KG1 (cell line): ENCODE results near the gene MBD2.
A peak's percentile ranks its signal among the peaks of the same experiment; 100 is the strongest.
"Not testable (repeated sequence)": the region's sequence is repeated elsewhere in the genome, so short reads cannot be mapped to it uniquely, and the experiment has no call there.

Experiments
- DNase-seq: peaks from one replicate; lab custom pipeline; 2025; lab: John Stamatoyannopoulos, UW

Gene MBD2

GRCh38 chr18:54149078-54149697 lies 75.3 kb downstream of the MBD2 start:
- no peak for DNase-seq

GRCh38 chr18:54148678-54149077 lies 75.8 kb downstream of the MBD2 start:
- DNase-seq: no peak

GRCh38 chr18:54148151-54148550 lies 76.3 kb downstream of the MBD2 start:
- no peak for DNase-seq

DNA sequence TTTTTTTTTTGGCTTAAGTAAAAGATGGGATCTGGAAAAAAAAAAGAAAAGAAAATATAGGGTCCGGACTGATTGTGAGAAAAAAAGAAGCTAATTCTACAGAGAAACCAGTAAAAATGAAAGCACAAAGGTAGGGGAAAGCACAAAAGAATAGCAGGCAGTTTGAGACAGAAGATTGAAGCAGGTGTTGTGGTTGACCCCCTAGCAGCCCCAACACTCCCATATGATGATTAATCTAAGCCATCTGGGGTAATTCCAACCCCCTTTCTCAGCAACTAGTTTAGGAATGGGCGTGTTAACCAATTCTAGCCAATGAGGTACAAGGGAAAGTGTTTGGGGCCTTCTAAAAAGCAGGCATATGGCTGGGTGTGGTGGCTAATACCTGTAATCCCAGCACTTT lies 77.0 kb downstream of the MBD2 start:
- DNase-seq: no peak

GRCh38 chr18:54141041-54141608 lies 83.3 kb downstream of the MBD2 start:
- DNase-seq: no peak

DNA sequence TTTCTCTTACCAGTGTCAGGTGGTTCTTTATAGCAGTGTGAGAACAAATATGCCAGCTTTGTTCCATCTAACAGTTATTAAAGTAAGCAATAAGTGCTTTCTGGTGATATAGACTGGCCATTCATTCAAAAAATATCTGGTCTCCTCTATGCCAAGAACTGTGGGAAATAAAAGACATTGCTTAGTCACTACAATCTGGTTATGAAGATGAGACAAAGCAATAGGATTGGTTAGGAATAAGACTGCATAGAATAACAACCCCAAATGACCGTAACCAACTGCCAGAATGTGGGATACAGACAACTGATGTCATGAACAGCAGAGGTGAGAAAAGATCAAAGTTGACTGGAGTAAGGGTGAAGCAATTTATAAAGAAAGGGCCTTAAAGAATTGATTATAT lies 83.8 kb downstream of the MBD2 start:
- no peak for DNase-seq

DNA sequence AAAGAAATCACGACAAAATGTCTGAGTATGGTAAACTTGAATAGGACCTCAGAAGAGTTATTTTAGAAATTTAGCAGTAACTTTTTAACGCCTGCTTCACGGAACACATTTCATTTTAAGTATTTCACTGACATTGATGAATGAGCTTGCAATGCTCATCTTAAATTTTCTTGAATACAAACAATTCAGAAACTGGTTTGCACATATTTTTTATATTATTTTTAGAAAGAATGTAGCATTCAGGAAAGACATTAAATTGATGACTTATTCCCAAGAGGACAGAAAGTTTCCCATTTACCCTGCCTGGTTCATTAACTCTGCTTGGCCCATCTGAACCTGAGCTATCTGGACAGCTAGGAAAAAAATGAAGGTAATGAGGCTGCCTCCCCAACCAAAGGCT lies 89.3 kb downstream of the MBD2 start:
- no peak for DNase-seq

DNA sequence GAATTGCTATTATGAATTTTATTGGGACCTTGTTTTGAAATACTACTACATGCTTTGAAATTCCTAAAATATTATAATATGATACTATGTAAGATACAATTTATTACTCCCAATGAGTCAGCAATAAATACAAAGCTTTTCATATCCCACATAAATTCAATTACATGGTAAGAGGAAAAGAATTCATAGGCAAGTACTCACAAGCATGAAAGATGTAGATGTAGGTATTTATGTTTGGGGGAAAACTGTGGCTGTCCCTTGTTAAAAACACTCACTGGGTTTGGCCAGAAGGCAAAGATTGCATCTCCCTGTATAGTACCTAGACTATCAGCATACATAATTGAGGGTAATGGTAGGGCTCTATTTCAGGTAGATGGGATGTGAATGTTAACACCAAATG lies 90.4 kb downstream of the MBD2 start:
- DNase-seq: no peak

DNA sequence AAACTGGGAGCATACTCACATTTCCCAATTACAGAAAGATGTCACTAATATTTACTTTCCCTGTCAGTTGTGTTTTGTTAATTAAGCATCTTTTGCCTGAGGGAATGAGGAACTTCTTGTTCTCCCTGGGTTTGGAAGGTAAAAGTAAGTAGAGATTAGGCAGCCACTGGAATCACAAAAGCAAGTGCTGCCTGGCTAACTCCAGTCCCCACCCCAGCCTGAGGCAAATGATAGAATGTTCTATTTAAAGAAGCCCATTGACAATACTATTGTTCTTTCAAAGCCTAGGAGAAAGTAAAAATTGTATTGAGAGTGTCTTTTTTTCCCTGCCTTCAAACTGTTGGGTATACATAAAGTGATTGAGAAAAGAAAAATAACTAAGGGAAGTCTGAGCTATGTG lies 93.8 kb downstream of the MBD2 start:
- DNase-seq: no peak

DNA sequence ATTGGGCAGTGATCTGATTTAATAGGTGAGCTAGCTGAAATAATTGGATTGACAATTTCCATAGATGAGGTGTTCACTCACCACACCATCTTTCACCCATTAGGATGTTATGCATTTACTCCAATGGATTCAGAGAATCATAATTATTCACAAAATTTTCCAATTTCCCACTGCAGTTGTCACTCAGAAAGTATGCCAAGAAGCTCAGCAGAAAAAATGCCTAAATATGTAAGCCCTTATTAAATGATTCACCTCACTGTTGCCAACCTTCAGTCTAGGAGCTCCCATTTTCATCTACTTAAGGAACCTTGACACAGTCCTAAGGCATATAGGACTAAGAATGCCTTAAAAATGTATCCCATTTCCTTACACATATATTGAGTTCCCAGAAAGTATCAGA lies 94.3 kb downstream of the MBD2 start:
- no peak for DNase-seq

- DNase-seq: no peak
Observed at GRCh38 chr18:54129448-54130067, 94.9 kb downstream of the MBD2 start.

- no peak for DNase-seq
Observed at GRCh38 chr18:54127759-54128378, 96.6 kb downstream of the MBD2 start.

DNA sequence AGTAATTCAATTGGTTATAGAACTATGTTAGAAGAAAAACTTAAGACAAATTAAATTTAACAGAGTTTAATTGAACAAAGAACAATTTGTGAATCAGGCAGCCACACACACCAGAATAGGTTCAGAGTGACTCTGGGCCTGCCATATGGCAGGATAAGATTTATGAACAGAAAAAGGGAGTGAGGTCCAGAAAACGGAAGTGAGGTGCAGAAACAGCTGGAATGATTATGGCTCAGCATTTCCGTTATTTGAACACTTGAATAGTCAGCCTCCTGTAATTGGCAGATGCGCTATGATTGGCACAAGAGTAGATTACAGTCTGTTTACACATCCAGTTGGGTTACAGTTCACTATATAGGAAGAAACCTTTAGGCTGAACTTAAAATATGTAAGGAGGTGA lies 99.0 kb downstream of the MBD2 start:
- DNase-seq: no peak

- DNase-seq: not testable (repeated sequence)
Observed at GRCh38 chr18:54123720-54124440, 100.6 kb downstream of the MBD2 start.

DNA sequence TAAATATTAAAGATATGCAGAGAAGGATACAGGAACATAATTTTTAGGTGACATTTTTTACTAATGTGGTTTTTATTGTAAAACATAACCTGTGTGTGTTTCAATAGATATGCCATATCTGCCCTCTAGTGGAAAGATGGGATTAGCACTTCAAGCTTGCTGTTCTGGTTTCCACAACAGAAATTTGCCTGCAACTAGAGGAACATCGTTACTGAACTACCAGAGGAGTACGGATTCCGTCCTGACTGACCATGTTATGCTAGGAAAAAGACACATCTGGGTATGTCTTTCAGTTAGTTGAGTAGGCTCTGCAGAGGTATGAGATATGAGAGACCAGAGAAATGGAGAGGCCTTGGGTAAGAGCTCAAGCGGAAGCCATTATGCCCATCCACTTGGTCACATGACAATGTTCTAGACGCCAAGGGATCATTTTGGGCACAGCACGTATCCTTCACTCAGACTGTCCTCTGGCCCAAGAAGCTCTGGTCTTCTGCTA lies 104.9 kb downstream of the MBD2 start:
- DNase-seq: peak; percentile 18

- DNase-seq: no peak
Observed at GRCh38 chr18:54117853-54118773, 106.4 kb downstream of the MBD2 start.

DNA sequence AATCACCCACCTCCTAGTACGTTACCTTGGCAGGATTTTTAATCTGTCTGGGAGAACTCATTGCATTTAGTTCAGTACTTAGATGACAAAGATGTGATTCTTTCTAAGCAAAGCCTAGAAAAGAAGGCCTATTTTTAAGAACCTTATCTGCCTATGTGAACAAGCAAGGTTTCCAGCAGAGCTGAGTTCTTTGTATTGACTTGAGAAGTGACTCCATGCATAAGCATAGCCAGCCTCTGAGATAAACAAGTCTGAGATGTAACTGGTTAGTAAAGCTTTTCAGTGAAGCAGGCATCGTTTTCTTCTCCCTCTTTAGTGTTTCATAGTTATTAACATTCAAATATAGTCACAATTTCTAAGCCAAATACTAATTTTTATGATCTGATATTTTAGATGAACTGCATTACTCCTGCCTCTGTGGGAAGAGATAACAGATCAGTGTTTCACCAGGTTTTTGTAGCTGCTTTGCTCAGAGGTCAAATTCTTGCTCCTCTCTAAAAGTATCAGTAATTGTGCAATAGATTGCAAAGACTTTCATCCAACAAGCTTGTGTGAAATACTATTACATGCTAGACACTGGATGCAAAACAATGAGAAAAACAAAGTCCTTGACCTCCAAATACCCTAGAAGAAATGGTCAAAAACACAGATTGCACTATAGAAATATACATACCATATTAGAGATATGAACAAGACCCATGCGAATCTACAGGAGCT lies 107.8 kb downstream of the MBD2 start:
- DNase-seq: no peak

- no peak for DNase-seq
Observed at GRCh38 chr18:54112356-54112755, 112.1 kb downstream of the MBD2 start.

GRCh38 chr18:54109131-54109683 lies 115.3 kb downstream of the MBD2 start:
- DNase-seq: no peak

DNA sequence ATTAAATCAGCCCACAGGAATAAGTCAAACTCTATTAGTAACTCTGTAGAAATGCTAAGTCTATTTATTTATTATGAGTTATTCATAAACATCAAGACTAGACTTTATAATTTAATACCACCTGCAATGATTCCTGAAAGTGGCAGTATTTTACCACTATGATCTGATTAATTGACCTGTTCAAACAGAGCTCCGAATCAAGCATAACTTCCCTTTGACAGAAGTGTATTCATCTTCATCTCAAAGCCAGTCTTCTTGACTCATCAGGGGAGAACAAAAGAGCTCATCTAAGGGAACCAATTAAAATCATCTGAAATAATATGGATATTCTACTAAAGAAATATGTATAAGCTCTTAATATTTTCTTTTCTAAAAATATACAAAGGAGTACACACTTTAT lies 122.3 kb downstream of the MBD2 start:
- no peak for DNase-seq
